ENCODE results near the gene CLEC4G. TPM values are rescaled to one million over a fixed set of nuclear protein-coding genes. Genes with fewer than 3 reads are reported as not detected.

The CLEC4G gene
- total RNA-seq, 1 donor = not detected

GRCh38 chr19:7692417-7693088, 39.4 kb downstream of the CLEC4G start:
- no peak overlapping the region for H3K4me3 ChIP-seq (ENCODE audit: low read depth, low read length)
- DNase-seq (ENCODE audit: low read depth) = no peak

GRCh38 chr19:7691497-7691896, 40.4 kb downstream of the CLEC4G start:
- H3K4me3 ChIP-seq (ENCODE audit: low read depth, low read length) = no peak overlapping the region
- no peak for DNase-seq (ENCODE audit: low read depth)
- no peak for TF ChIP-seq CTCF (IDR thresholded peaks at IDR 0.05; ENCODE audit: insufficient read depth, low read depth, low read length)

More at GRCh38 chr19:7692417-7693088, 39.4 kb downstream of the CLEC4G start:
- no peak for TF ChIP-seq CTCF (IDR thresholded peaks at IDR 0.05; ENCODE audit: insufficient read depth, low read depth, low read length)

GRCh38 chr19:7690779-7691258, 41.1 kb downstream of the CLEC4G start:
- no peak for TF ChIP-seq CTCF (IDR thresholded peaks at IDR 0.05; ENCODE audit: insufficient read depth, low read depth, low read length)
- no peak for DNase-seq (ENCODE audit: low read depth)
- no peak overlapping the region for H3K4me3 ChIP-seq (ENCODE audit: low read depth, low read length)

GRCh38 chr19:7689165-7689564, 42.7 kb downstream of the CLEC4G start:
- no peak overlapping the region for H3K4me3 ChIP-seq (ENCODE audit: low read depth, low read length)
- DNase-seq (ENCODE audit: low read depth) = no peak
- TF ChIP-seq CTCF (IDR thresholded peaks at IDR 0.05; ENCODE audit: insufficient read depth, low read depth, low read length) = no peak

GRCh38 chr19:7687177-7687576, 44.7 kb downstream of the CLEC4G start:
- no peak overlapping the region for H3K4me3 ChIP-seq (ENCODE audit: low read depth, low read length)
- DNase-seq (ENCODE audit: low read depth) = no peak
- TF ChIP-seq CTCF (IDR thresholded peaks at IDR 0.05; ENCODE audit: insufficient read depth, low read depth, low read length) = no peak

DNA sequence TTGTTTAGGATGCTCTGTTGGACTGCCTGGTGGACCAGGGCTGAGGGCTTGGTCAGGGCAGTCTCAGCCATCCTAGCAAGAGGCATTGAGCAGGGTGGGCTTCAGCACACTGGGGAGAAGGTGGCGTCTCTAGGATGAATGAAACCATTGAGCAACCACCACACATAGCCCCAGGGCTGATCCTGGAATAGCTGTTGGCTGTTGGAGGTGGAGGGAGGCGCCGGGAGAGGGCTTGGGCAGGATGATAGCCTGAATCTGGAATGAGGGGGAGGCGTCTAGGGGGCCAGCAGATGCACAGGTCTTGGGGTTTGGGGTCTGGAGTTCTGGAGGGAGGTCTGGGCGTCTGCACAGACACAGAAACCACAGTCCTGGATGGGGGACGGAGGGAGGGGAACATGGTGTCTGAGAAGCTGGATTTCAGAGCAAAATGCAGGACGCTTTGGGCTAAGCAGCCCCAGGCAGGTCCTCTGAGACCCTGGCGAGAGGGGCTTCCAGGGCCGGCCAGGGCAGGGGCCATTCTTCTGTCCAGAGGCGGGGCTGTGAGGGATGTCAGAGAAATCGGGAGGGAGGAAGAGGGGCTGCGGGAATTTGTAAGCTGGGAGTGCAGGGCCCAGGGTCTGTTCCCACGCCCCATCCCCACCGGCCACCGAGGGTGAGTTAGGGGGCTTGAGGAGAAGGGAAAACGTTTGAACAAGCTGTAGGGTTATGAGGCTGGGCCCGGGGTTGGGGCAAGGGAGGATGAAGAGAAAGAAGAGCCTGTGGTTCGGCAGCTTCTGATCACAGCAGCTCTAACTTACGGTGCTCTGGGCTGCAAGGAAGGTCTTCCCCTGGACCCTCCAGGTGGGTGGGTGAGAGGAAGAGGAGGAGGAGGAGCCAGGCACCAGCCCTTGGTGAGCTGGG, 46.1 kb downstream of the CLEC4G start:
- no peak overlapping the region for H3K4me3 ChIP-seq (ENCODE audit: low read depth, low read length)
- no peak for DNase-seq (ENCODE audit: low read depth)
- no peak for TF ChIP-seq CTCF (IDR thresholded peaks at IDR 0.05; ENCODE audit: insufficient read depth, low read depth, low read length)
